Activated effector memory CD4-positive, alpha-beta T cell treated with anti-CD3 and anti-CD28 coated beads, Interleukin-2, amount 50 U/mL, for 16 hours (primary cell): Measurements from ENCODE around the gene TDRD10.
"Not testable (repeated sequence)": the region's sequence is repeated elsewhere in the genome, so short reads cannot be mapped to it uniquely, and the experiment has no call there.

Experiments
- DNase-seq: peaks from one replicate; pipeline ENCODE4 v3.0.0-alpha.2; 2020

TDRD10 gene

DNA sequence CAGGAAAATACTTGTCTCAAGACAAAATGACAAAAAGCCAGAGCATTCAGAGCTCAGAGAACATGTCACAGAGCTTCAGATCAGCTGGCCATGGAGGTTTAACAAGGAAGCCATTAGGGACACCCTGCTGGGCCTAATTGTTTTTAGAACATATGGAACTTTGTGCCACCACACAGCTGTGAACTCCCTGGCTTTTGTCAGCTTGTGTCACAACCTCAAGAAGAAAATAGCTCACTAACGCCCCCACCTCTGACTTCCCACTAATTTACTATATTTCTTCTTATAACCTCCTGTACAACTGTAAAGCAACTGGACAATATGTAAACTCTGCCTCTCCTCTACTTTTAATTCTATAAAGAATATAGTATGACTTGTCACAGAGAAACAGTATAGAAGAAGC is 21.0 kb upstream of the TDRD10 start:
- no peak for DNase-seq

DNA sequence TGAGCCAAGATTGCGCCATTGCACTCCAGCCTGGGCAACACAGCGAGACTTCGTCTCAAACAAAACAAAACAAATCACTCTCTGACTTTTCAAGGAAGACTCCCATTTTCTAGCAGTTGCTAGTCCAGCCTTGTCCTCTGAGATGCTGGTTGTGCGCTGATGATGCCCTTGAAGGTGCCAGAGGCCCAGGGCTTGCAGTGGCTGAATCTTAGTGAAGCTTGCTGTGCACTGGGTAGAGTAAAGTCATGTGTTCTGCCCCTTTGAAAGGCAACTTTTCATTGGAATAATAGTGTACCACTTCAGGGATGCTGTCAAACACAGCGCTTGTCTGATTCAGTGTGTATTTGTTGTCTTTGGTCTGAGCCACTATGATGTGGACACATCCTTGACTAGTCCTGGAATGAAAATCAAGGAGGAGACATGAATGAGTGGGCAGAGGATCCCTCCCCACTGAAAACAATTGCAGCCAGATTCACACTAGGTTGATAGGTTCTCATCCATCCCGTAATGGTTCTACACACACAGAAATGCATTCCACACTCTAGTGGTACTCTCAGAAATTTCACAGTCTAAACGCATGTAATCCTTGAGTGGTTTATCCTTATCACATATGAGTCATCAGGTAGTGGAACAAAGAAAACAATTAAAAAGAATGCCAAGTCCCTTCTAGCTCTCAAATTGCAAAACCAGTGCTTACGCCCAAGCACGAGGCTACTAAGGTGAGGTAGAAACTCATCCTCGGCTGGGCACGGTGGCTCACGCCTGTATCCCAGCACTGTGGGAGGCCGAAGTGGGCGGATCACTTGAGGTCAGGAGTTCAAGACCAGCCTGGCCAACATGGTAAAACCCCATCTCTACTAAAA is 17.8 kb upstream of the TDRD10 start:
- no peak for DNase-seq

DNA sequence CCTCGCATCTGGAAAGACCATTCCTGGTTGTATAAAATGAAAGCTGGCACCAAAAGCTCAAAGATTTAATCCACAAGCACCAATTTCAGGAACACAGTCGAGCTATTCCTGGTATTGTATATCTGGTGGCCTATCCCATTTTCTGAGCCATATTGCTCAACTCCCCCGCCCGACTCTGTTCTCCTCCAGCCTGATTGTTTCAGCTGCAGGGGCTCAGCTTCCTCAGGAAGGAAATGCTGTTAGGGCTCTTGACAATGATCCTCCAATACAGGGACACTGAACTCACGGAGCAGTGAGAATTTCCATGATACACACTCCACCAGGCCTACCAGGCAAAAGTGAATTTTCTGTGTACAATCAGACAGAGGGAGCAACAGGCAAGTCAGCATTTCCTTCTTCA is 16.9 kb upstream of the TDRD10 start:
- no peak for DNase-seq

- no peak for DNase-seq
These were observed 16.0 kb upstream of the TDRD10 start for GRCh38 chr1:154485910-154486496.

GRCh38 chr1:154486756-154487155 is 15.3 kb upstream of the TDRD10 start:
- not testable (repeated sequence) for DNase-seq

- DNase-seq: no peak
These were observed 13.1 kb upstream of the TDRD10 start for GRCh38 chr1:154488922-154489321.

GRCh38 chr1:154489695-154490274 is 12.2 kb upstream of the TDRD10 start:
- no peak for DNase-seq

GRCh38 chr1:154490317-154490716 is 11.7 kb upstream of the TDRD10 start:
- DNase-seq: no peak

GRCh38 chr1:154492115-154492514 is 9.9 kb upstream of the TDRD10 start:
- no peak for DNase-seq

GRCh38 chr1:154493276-154493675 is 8.7 kb upstream of the TDRD10 start:
- DNase-seq: no peak

GRCh38 chr1:154495496-154496273 is 6.3 kb upstream of the TDRD10 start:
- no peak for DNase-seq

- no peak for DNase-seq
These were observed 5.6 kb upstream of the TDRD10 start for GRCh38 chr1:154496383-154496782.

- no peak for DNase-seq
These were observed 4.8 kb upstream of the TDRD10 start for GRCh38 chr1:154497026-154497806.

DNA sequence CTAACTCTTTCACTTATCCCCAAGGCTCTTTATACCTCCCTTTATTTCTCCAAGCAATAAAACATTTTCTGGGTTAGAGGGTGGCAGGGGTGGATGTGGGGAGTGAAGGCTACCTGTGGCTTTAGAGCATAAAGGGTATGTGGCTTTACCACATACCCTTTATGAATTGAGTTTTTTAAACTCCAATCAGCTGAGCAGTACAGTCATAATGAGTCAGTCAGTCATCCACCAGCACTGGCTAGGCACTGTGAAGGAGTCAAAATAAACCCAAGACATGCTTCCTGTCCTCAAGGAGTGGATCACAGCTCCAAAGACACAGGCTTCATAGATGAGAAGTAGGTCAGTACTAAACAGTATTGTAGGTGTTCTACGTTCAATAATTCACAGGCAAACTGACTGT is 2.6 kb upstream of the TDRD10 start:
- no peak for DNase-seq

DNA sequence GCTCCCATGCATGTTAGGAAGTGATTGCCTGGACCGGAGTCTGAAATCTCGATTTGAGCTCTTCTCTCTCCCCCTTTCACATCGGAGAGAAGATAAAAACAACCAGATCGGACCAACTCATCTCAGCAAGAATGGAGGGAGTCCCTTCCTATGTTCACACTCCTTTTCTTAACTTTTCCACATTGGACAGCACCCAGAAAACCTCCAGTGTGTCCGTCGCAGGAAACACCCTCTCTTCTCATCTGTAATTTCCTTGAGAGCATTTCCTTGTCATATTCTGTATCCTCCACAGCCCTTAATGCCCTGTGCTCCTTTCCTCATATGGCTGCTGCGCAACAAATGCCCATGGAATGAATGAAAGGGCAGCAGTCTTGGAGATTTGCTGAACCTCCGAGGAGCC is 1.5 kb upstream of the TDRD10 start:
- no peak for DNase-seq

GRCh38 chr1:154501423-154502065 is 475 bp upstream of the TDRD10 start:
- DNase-seq: no peak

DNA sequence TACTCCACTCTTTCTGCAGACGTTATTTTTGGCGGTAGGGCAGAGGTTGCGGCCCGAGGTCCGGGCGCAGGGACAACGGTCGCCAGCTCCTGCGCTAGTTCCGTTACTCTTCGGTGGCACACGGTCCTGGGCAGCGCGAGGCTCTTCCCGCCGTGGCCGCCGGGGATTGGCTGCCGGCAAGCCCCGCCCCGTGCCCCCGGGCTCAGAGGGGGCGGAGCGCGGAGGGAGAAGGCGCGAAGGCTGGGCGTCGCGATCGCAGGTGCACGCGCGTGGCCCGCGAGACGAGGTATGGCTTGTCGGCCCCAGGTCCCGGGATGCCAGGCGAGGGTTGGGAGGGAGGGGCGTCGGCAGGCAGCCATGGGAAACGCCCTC is 711 bp downstream of the TDRD10 start:
- no peak for DNase-seq

DNA sequence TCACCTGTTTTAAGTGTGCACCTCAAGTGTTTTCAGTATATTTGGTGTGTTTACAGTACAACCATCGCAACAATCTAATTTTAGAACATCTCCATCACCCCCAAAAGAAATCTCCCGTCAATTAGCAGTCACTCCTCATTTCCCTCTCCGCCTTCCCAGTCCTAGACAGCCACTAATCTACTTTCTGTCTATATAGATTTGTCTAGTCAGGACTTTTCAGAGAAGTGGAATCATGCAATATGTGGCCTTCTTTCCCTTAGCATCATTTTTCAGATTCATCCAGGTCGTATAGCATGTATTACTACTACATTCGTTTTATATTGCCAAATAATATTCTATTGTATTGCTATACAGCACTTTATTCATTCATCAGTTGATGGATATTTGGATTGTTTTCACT is 1.9 kb downstream of the TDRD10 start:
- DNase-seq: no peak

GRCh38 chr1:154512760-154513159 is 10.7 kb downstream of the TDRD10 start:
- no peak for DNase-seq

DNA sequence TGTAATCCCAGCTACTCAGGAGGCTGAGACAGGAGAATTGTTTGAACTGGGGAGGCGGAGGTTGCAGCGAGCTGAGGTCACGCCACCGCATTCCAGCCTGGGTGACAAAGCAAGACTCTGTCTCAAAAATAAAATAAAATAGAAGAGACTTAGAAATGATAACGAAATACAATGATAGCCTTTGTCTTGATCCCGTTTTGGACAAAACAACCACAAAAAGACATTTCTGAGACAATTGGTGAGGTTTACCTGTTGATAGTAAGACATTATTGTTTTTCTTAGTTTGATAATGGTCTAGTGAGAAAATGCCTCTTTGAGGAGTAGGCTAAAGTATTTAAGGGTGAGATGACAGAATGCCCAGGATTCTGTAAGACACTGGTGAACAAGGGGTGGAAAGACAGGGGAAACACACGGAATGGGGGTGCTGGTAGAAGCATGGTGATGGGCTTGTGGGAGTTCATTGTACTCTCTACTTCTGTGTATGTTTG is 12.1 kb downstream of the TDRD10 start:
- no peak for DNase-seq

- DNase-seq: no peak
These were observed 15.6 kb downstream of the TDRD10 start for GRCh38 chr1:154517661-154518060.

GRCh38 chr1:154519591-154519991 is 17.6 kb downstream of the TDRD10 start:
- no peak for DNase-seq
